HepG2 (cell line): ENCODE results near the gene GNAL.

ENCODE experiments used
- ARID3A ChIP-seq: IDR thresholded peaks from 2 replicates; pipeline ENCODE4 v1.6.1; 2012; ENCODE audit warnings: low read depth, low read length, improper control_type of control experiment
- CHD4 ChIP-seq: fragments of 200-600 bp; sonication (generic); IDR thresholded peaks from 2 replicates; pipeline ENCODE4 v1.7.0; 2017; ENCODE audit warnings: mild to moderate bottlenecking, low read length, borderline replicate concordance
- EHMT2 ChIP-seq: fragments of 200-600 bp; sonication (generic); IDR thresholded peaks from 2 replicates; pipeline ENCODE4 v1.7.0; 2017; ENCODE audit warnings: antibody characterized with exemption, low read depth, low read length, borderline replicate concordance
- IKZF1 ChIP-seq: fragments of 450-650 bp; IDR thresholded peaks from 2 replicates; pipeline ENCODE4 v1.7.1; 2016
- NR3C1 ChIP-seq: sonication (generic); formaldehyde crosslinking; IDR thresholded peaks from 2 replicates; pipeline ENCODE4 v1.4.0; 2020; ENCODE audit warnings: missing genetic modification reagents
- PRPF4 ChIP-seq: fragments of 200-400 bp; formaldehyde crosslinking; IDR thresholded peaks from 2 replicates; pipeline ENCODE4 v1.6.1; 2016; ENCODE audit warnings: low read length, low read depth; ENCODE audit not compliant: poor library complexity, severe bottlenecking
- SIN3A ChIP-seq: IDR thresholded peaks from 2 replicates; pipeline ENCODE4 v1.6.1; 2011; ENCODE audit warnings: low read depth, mild to moderate bottlenecking, control low read depth, low read length, borderline replicate concordance
- SP4 ChIP-seq: sonication (generic); formaldehyde crosslinking; IDR thresholded peaks from 2 replicates; pipeline ENCODE4 v1.8.1; 2023; ENCODE audit warnings: mild to moderate bottlenecking, missing genetic modification reagents
- ZBTB7A ChIP-seq: sonication (generic); formaldehyde crosslinking; IDR thresholded peaks from 2 replicates; pipeline ENCODE4 v1.8.0; 2022; ENCODE audit warnings: mild to moderate bottlenecking, missing genetic modification reagents
- ZNF510 ChIP-seq: sonication (generic); formaldehyde crosslinking; IDR thresholded peaks from 2 replicates; pipeline ENCODE4 v1.4.0; 2020; ENCODE audit warnings: low read depth, mild to moderate bottlenecking, missing genetic modification reagents
- TF ChIP-seq, protein P1 (sequence below): sonication (generic); formaldehyde crosslinking; IDR thresholded peaks from 2 replicates; pipeline ENCODE4 v1.4.0; 2020; ENCODE audit warnings: missing genetic modification reagents
- TF ChIP-seq, protein P2 (sequence below): sonication (generic); formaldehyde crosslinking; IDR thresholded peaks from 2 replicates; pipeline ENCODE4 v1.4.0; 2020; ENCODE audit warnings: low read depth, mild to moderate bottlenecking, missing genetic modification reagents

GRCh38 chr18:11736656-11737055 lies 47.6 kb downstream of the GNAL start:
- TF ChIP-seq PRPF4: no peak
- TF ChIP-seq CHD4: no peak
- no peak for TF ChIP-seq ZNF510
- TF ChIP-seq NR3C1 (CRISPR knock-in tag): no peak
- TF ChIP-seq, protein P1, sequence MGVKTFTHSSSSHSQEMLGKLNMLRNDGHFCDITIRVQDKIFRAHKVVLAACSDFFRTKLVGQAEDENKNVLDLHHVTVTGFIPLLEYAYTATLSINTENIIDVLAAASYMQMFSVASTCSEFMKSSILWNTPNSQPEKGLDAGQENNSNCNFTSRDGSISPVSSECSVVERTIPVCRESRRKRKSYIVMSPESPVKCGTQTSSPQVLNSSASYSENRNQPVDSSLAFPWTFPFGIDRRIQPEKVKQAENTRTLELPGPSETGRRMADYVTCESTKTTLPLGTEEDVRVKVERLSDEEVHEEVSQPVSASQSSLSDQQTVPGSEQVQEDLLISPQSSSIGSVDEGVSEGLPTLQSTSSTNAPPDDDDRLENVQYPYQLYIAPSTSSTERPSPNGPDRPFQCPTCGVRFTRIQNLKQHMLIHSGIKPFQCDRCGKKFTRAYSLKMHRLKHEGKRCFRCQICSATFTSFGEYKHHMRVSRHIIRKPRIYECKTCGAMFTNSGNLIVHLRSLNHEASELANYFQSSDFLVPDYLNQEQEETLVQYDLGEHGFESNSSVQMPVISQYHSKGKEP (CRISPR knock-in tag): no peak
- TF ChIP-seq, protein P2, sequence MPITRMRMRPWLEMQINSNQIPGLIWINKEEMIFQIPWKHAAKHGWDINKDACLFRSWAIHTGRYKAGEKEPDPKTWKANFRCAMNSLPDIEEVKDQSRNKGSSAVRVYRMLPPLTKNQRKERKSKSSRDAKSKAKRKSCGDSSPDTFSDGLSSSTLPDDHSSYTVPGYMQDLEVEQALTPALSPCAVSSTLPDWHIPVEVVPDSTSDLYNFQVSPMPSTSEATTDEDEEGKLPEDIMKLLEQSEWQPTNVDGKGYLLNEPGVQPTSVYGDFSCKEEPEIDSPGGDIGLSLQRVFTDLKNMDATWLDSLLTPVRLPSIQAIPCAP (CRISPR knock-in tag): no peak
- TF ChIP-seq ZBTB7A (CRISPR knock-in tag): no peak
- no peak for TF ChIP-seq ARID3A
- TF ChIP-seq EHMT2: no peak
- no peak for TF ChIP-seq SP4 (CRISPR knock-in tag)
- no peak for TF ChIP-seq SIN3A
- no peak for TF ChIP-seq IKZF1
